HuH-7.5 (cell line): ENCODE results near the gene SHMT2.

Experiments used
- DNase-seq: peaks from one replicate; pipeline ENCODE4 v3.0.0; 2011; ENCODE audit warnings: low spot score

SHMT2 gene

GRCh38 chr12:57215065-57215464, 14.4 kb upstream of the SHMT2 start:
- DNase-seq: no peak

GRCh38 chr12:57215668-57216013, 13.9 kb upstream of the SHMT2 start:
- no peak for DNase-seq

DNA sequence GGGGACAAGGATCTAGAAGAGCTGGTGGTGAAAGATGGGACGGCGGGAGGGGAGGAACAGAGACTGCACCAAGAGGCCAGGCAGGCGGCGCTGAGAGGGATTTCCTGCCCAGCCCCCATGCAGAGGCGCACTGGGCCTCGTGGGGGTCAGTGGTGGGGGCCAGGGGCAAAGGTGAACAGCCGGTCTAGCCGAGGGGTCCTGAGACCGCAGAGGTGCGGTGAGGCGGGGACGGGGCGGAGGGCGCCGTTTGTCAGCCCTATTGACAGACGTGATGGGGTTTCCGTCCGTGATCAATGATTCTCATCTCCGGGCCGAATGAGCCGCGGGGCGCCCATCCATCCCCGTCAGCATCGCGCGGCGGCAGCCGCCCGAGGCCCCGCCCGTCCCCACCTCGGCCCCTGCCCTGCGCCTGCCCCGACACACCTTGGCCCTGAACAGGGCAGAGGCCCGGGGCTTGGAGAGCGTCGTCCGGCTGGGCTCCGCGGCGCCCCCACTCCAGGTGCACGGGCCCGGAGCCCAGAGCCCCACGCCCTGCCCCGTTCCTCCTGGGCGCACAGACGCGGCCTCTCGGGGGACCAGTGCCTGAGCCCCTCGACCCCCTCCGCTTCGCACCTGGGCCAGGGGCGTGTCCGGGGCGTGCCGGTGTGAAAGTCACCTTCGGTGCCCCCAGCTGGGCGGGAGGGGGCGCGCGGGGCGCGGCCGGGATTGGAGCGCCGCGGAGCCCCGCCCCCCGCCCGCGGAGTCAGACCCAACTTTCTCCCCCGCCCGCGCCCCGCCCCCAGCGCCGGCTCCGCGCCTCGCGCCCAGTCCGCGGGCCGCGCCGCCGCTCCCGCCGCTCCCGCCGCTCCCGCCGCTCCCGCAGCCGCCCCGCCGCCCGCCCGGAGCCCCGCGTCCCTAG, 13.2 kb upstream of the SHMT2 start, which contains the start of gene NXPH4:
Gene NXPH4, plus strand, starts transcription at position 781 of the 898 bp plus-strand sequence. CDS start 176 bp downstream, outside the sequence.
- peak; percentile 88 for DNase-seq

DNA sequence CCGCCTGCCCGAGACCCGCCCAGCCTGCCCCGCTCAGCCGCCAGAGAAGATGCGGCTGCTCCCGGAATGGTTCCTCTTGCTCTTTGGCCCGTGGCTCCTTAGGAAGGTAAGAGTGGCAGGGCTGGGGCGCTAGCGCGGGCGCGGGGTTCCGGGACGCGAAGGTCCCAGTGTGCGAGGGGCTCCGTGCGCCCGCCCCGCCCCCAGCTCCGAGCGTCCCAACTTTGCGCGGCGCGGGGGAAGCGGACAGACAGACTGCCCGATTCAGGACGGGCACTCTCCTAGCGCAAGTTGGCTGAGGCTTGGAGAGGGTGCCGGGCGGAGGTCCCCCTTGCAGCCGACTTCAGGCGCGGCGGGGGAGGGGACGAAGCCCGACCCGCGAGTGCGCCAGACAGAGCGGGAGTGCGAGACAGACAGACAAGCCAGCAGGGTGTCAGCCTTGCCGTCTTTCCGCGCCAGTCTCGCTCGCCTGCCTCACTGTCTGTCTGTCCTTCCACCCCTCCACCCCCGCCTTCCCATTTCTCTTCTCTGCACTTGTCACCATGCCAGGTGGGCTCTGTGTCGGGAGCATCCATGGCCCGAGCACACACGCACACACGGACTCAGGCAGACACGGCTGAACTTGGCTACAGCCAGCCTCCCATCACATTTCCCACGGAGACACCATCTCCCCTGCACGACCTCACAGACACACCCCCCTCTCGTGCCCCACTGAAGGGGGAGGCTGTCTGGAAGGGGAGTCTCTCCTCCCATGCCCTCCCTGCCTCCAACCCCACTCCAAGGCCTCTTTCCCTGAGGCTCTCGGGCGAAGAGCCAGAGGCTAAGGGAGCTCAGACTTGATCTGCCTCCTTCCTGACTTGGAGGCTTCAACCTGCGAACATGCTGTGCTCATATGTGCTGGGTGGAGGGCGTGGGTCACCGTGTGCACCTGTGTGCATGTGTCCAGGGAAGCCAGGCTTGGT, 12.3 kb upstream of the SHMT2 start:
- DNase-seq: peak; percentile 71

DNA sequence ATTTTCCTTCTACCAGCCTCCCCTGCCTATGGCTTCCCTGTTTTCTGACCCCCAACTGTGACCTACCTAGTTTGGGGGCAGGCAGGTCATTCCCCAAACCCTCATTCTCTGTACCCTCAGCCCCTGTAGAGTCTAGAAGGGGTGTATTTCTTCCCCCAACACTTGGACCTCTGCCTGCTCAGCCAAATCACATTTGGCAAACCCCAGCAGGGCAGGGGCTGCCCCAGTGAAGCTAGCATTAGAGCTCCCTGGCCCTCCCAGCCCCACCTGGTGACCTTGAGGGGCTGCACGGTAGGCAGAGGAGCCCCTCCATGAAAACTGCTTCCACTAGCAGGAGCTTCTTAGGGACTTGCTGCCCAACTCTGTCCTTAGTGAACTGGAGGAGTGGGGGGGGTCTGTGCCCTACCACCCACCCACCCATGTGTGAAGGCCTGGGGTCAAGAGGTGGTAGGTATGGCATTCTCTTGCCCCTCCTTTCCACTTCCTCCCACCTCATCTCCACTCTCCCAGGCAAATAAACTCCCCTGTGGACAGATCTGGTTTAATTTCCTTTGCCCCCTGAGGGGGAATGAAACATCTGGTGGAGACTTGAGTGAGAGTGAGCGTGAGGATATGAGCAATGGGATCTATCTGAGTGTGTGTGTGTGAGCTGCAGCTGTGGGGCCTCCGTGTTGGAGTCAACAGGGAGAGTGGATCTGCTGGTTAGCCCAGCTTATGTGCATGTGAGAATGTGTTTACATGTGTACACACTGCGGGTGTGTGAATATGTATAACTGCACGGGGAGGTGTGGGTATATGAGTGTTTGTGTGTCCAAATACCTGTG, 11.3 kb upstream of the SHMT2 start:
- DNase-seq: no peak

- no peak for DNase-seq
These were observed 10.1 kb upstream of the SHMT2 start for GRCh38 chr12:57219205-57219992.

GRCh38 chr12:57219993-57220754, 9.3 kb upstream of the SHMT2 start:
- no peak for DNase-seq

GRCh38 chr12:57220770-57221168, 8.7 kb upstream of the SHMT2 start:
- no peak for DNase-seq

DNA sequence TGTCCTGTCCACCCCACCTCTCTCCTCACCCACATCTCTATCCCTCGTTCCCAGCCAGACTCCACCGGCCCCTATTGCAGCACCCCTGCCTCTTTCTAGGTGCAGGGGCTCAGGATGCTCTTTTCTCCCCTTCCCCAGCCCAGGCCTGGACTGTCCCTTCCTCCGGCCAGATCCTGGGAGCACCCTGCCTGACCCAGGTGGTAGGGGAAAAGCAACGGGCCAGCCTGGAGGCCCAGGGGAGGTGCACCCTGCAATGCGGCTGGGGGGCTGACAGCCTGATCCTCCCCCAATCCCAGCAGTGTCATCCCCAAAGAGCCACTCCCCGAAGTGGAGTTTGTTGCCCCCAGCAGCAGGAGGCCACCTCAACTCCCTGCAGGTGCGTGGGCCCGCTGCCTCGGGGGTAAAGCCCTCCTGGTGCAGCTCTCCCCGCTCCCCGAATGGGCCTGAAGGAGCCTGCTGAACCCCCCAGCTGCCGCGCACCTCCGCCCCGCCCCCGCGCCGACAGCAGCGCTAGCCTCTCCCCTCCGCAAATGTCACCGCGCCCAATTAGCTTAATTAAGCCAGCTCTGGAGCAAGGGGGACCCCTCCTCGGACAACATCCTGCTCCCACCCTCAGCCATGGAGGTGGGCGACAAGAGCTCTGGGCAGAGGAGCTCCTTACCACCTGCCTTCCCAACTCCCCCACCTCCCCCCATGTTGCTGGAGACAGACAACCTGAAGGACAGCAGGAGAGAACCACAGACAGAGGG, 8.2 kb upstream of the SHMT2 start:
- DNase-seq: no peak

DNA sequence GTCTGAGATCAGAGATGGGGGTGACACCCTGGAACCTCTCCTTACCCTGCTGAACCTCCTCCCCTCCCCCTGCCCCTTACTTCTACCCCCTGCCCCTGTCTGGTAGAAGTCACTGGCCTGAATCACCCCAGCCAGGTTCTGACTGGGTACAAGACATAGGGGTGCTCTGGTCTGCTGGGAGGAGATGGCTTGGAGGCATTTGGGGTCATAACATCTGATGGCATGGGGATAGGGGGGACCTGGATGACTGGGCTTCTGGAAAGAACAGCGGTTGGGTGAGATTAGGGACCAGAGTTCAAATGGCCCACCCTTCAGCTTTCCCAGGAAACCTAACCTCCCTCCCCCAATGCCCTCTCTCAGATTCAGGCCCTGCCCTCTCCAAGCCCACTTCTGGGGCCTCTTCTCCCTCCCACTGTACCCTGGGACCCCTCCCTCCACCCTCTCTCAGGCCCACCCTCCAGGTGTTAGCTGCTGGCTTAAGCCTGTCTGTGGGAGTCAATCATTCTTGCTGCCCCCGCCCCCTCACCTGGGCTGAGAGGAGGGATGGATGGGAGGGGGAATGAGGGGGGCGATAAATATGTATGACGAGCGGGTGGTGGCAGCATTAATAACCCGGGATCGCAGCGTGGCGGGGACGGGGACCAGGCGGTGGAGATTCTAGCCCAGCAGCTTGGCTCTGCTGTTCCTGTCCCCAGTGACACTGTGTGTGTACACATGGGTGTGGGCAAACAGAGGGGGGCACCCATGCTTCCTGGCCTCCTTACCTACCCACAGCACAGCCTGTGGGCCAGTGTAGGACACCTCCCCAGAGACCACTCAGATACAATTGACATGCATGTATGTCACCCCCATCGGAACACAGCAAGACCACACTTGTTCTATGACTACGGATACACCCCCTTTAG, 7.0 kb upstream of the SHMT2 start:
- DNase-seq: no peak

DNA sequence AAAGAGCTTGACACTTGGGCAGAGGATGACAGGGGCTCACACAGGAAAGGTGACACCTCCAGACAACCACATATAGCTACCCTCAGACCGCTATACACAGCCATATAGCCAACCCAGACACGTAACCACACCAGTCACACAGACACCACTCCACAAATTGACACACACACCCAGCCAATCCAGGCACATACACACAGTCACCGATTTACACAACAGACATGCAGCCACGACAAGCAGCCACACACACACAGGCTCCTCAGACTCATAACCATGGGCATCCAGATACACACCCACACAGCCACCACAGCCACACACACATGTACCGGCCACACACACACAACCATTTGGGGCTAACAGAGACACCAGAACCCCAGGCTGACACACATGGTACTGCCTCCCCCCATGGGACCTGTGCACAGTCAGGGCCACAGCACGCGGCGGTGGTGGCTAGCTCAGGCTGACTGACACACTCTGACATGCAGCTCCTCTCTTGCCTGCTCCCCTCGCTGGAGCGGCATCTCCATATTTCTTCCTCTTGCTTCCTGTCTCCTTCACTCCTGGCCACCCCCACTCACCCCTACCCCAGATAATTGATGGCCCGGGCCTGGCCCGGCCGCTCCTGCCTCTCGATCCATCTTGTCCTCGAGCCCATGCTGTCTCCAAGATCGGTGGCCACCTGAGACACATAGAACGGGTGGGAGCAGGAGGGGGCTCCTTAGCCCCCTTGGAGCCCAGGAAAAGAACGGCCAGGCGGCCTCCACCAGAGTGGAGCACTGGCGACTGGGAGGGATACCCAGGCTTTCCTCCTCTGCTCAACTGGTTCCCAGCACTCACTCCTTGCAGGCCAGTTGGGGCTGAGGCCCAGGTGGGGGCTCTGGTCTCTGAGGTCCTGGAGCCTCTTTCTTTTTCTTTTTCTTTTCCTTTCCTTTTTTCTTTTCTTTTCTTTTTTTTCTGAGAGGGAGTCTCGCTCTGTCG, 6.0 kb upstream of the SHMT2 start:
- no peak for DNase-seq

GRCh38 chr12:57224278-57224972, 5.1 kb upstream of the SHMT2 start:
- no peak for DNase-seq

DNA sequence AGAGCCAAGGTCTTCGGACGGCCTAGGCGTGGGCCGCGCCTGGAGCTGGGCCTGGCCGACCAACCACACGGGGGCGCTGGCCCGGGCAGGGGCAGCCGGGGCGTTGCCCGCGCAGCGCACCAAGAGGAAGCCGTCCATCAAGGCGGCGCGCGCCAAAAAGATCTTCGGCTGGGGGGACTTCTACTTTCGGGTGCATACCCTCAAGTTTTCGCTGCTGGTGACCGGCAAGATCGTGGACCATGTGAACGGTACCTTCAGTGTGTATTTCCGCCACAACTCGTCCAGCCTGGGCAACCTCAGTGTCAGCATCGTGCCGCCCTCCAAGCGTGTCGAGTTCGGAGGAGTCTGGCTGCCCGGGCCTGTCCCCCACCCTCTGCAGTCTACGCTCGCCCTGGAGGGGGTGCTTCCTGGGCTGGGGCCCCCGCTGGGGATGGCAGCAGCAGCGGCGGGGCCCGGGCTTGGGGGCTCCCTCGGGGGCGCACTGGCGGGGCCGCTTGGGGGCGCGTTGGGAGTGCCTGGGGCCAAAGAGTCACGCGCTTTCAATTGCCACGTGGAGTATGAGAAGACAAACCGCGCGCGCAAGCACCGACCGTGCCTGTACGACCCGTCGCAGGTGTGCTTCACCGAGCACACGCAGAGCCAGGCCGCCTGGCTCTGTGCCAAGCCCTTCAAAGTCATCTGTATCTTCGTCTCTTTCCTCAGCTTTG, 4.4 kb upstream of the SHMT2 start:
- no peak for DNase-seq

DNA sequence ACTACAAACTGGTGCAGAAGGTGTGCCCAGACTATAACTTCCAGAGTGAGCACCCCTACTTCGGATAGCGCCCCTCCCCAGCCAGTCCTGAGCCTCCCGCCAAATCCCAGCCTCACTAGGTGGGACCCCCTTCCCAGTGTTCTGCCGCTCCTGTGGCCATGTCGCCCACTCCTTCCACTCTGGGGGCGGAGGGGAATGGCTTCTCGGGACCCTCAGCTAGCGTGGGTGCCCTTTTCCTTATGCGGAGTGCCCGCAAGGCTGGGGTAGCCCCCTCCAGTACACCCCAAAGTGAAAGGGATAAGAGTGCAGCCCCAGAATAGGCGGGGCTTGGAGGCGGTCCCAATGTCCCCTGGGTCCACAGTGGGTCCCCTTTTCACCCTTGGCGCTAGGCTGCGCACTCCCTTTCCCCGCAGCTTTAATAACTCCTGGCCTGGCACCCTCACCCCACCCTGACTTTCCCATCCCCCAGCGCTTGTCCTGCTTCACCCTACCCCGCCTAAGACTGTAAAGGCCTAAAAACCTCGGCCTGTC, 3.8 kb upstream of the SHMT2 start:
- DNase-seq: no peak

DNA sequence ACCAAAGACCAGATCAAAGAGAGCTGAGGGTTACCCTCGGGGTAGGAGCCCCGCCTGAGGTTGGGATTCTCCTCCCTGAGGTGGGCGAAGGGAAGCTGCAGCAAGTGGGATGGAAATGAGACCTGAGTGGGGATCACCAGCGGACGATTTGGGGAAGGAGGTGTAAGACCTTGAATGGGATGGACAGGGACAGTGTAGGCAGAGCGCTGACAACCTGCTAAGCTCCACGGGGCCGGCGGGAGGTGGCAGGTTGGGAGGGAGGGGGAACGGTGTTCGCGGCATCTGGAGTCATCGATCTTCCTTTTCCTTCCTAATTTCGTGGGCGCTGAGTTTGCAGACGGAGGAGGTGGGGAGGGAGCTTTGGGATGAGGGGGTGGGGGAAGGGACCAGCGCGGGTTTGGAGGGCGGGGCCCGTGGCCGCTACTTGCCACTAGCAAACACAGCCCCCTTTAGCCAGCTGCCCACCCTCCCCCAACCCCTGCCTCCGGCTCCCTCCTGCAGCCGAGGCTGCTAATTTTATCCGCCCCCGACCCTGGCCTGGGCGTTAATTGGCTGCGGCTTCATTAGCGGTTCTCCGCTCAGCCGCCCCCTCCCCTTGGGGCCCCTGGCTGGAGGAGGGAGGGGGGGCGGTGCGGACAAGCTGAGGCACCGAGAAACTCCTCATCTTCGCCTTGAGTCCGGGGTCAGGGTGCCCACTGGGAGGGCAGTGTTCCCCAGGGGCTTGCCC, 2.8 kb upstream of the SHMT2 start:
- DNase-seq: no peak
